NCI-H2196 treated with DMSO at 0.1 percent for 48 hours (cell line): Measurements from ENCODE around the gene ZC3H12C.
"Not testable (repeated sequence)": the region's sequence is repeated elsewhere in the genome, so short reads cannot be mapped to it uniquely, and the experiment has no call there.

Experiments used
- DNase-seq: peaks from one replicate; lab custom pipeline; 2025; ENCODE audit not compliant: unreplicated experiment; lab: John Stamatoyannopoulos, UW

Gene ZC3H12C

GRCh38 chr11:110208678-110209312 lies 115.6 kb downstream of the ZC3H12C start:
- not testable (repeated sequence) for DNase-seq

GRCh38 chr11:110209313-110209694 lies 116.1 kb downstream of the ZC3H12C start:
- not testable (repeated sequence) for DNase-seq

- DNase-seq = no peak
These were observed 124.2 kb downstream of the ZC3H12C start for GRCh38 chr11:110217223-110217877.

GRCh38 chr11:110217936-110218335 lies 124.7 kb downstream of the ZC3H12C start:
- no peak for DNase-seq

- no peak for DNase-seq
These were observed 126.0 kb downstream of the ZC3H12C start for GRCh38 chr11:110219006-110219785.
